ENCODE data around the gene DTWD2. TPM values are rescaled to one million over a fixed set of nuclear protein-coding genes. Genes with fewer than 3 reads are reported as not detected.
"Not testable (repeated sequence)": the region's sequence is repeated elsewhere in the genome, so short reads cannot be mapped to it uniquely, and the experiment has no call there.

Gene DTWD2
- polyA plus RNA-seq, 1 of the 3 experiments (the other 2 are of a cell fraction), result 2.5 TPM

GRCh38 chr5:118994595-118994994, 6.2 kb upstream of the DTWD2 start:
- no peaks in the 10 kb centered on the region for H3K36me3 ChIP-seq (replicated peaks in 1 of 2; ENCODE audit: control insufficient read depth in 1 of 2, insufficient read depth in 2 of 2, low read length in 1 of 2)
- H3K4me2 ChIP-seq, result no peak overlapping the region
- H3K27me3 ChIP-seq (ENCODE audit: insufficient read depth), result no peaks in the 10 kb centered on the region
- no peak for DNase-seq
- H2AFZ ChIP-seq (ENCODE audit: low read depth), result no peak overlapping the region
- no peaks in the 10 kb centered on the region for H3F3A ChIP-seq (replicated peaks; ENCODE audit: insufficient read depth)
- no peak overlapping the region for H3K4me3 ChIP-seq (ENCODE audit: low read depth in 2 of 2, low read length in 1 of 2)
- no peaks in the 10 kb centered on the region for H4K20me1 ChIP-seq (ENCODE audit: insufficient read depth)
- ChIA-PET POLR2A (no interaction called here), CTCF (interaction anchor here (0.7 to 1.4 kb wide), 2 partner anchors 417 kb away, joined by 3 to 4 read pairs; no protein-coding TSS in a partner anchor)
- H3K9me3 ChIP-seq, result no peaks in the 10 kb centered on the region
- 0% methylated on average over 2 of the region's 2 CpGs for WGBS (ENCODE audit: low lambda C conversion rate)
- no peaks in the 10 kb centered on the region for H3K4me1 ChIP-seq (ENCODE audit: control insufficient read depth in 1 of 2, insufficient read depth in 2 of 2, low read depth in 1 of 2, low read length in 1 of 2)
- TF ChIP-seq EP300 (IDR thresholded peaks at IDR 0.05; ENCODE audit: borderline replicate concordance in 1 of 2, low read depth in 1 of 2, low read length in 1 of 2) (no peak), SMC3 (IDR thresholded peaks at IDR 0.05; ENCODE audit: low read depth, low read length) (no peak)
- H3K9ac ChIP-seq, result no peak overlapping the region
- no peaks in the 10 kb centered on the region for H3K79me2 ChIP-seq (ENCODE audit: insufficient read depth)
- no peaks in the 10 kb centered on the region for H3K9me2 ChIP-seq
- H3K27ac ChIP-seq (ENCODE audit: low read depth in 2 of 2, low read length in 1 of 2), result no peak overlapping the region

GRCh38 chr5:118993118-118993517, 4.8 kb upstream of the DTWD2 start:
- H3K4me3 ChIP-seq (ENCODE audit: low read depth in 2 of 2, low read length in 1 of 2); H3K9ac ChIP-seq; CTCF ChIA-PET; DNase-seq; H3K4me2 ChIP-seq; H2AFZ ChIP-seq (ENCODE audit: low read depth); H3K36me3 ChIP-seq (replicated peaks in 1 of 2; ENCODE audit: control insufficient read depth in 1 of 2, insufficient read depth in 2 of 2, low read length in 1 of 2); POLR2A ChIA-PET; H3K79me2 ChIP-seq (ENCODE audit: insufficient read depth); H3K9me2 ChIP-seq; H3K27me3 ChIP-seq (ENCODE audit: insufficient read depth); H4K20me1 ChIP-seq (ENCODE audit: insufficient read depth); H3K9me3 ChIP-seq; H3K27ac ChIP-seq (ENCODE audit: low read depth in 2 of 2, low read length in 1 of 2); H3F3A ChIP-seq (replicated peaks; ENCODE audit: insufficient read depth); H3K4me1 ChIP-seq (ENCODE audit: control insufficient read depth in 1 of 2, insufficient read depth in 2 of 2, low read depth in 1 of 2, low read length in 1 of 2): not testable (repeated sequence)

- POLR2A ChIA-PET; H3K36me3 ChIP-seq (replicated peaks in 1 of 2; ENCODE audit: control insufficient read depth in 1 of 2, insufficient read depth in 2 of 2, low read length in 1 of 2); H3K79me2 ChIP-seq (ENCODE audit: insufficient read depth); H2AFZ ChIP-seq (ENCODE audit: low read depth); H3F3A ChIP-seq (replicated peaks; ENCODE audit: insufficient read depth); H4K20me1 ChIP-seq (ENCODE audit: insufficient read depth); H3K9ac ChIP-seq; H3K27ac ChIP-seq (ENCODE audit: low read depth in 2 of 2, low read length in 1 of 2); H3K9me3 ChIP-seq; H3K4me1 ChIP-seq (ENCODE audit: control insufficient read depth in 1 of 2, insufficient read depth in 2 of 2, low read depth in 1 of 2, low read length in 1 of 2); H3K9me2 ChIP-seq; H3K4me3 ChIP-seq (ENCODE audit: low read depth in 2 of 2, low read length in 1 of 2); H3K27me3 ChIP-seq (ENCODE audit: insufficient read depth); H3K4me2 ChIP-seq; DNase-seq; CTCF ChIA-PET: not testable (repeated sequence)
- WGBS (ENCODE audit: low lambda C conversion rate), result 80% methylated on average over 3 of the region's 3 CpGs
Measured at GRCh38 chr5:118992055-118992454, 3.7 kb upstream of the DTWD2 start.

GRCh38 chr5:118990582-118990981, 2.2 kb upstream of the DTWD2 start:
- no peak for DNase-seq
- Histone ChIP-seq H3K9me3 (no peaks in the 10 kb centered on the region), H3K36me3 (replicated peaks in 1 of 2; ENCODE audit: control insufficient read depth in 1 of 2, insufficient read depth in 2 of 2, low read length in 1 of 2) (no peaks in the 10 kb centered on the region), H4K20me1 (ENCODE audit: insufficient read depth) (no peaks in the 10 kb centered on the region), H3K4me1 (ENCODE audit: control insufficient read depth in 1 of 2, insufficient read depth in 2 of 2, low read depth in 1 of 2, low read length in 1 of 2) (peaks cover 3 to 13% of the 10 kb centered on the region in 2 experiments; a peak in 3 of 4 replicates), H3K79me2 (ENCODE audit: insufficient read depth) (peaks cover 5% of the 10 kb centered on the region; the same call in 1 of the 2 replicates), H3K27ac (ENCODE audit: low read depth in 2 of 2, low read length in 1 of 2) (no peak overlapping the region), H3K4me3 (ENCODE audit: low read depth in 2 of 2, low read length in 1 of 2) (no peak overlapping the region), H3K27me3 (ENCODE audit: insufficient read depth) (no peaks in the 10 kb centered on the region), H3K9ac (no peak overlapping the region), H2AFZ (ENCODE audit: low read depth) (no peak overlapping the region), H3K4me2 (no peak overlapping the region), H3F3A (replicated peaks; ENCODE audit: insufficient read depth) (no peaks in the 10 kb centered on the region), H3K9me2 (no peaks in the 10 kb centered on the region)
- TF ChIP-seq USF1 (IDR thresholded peaks at IDR 0.05; ENCODE audit: borderline replicate concordance, low read depth), result no peak
- no peak for TF ChIP-seq NFIC (IDR thresholded peaks at IDR 0.05; ENCODE audit: borderline replicate concordance)
- no peak for TF ChIP-seq POLR2AphosphoS5 (IDR thresholded peaks at IDR 0.05; ENCODE audit: low read depth, low read length)
- no peak for TF ChIP-seq JUND (IDR thresholded peaks at IDR 0.05)
- TF ChIP-seq RFX5 (IDR thresholded peaks at IDR 0.05; ENCODE audit: low read length), result no peak
- TF ChIP-seq CHD2 (IDR thresholded peaks at IDR 0.05; ENCODE audit: low read length, partially characterized antibody), result no peak
- no peak for TF ChIP-seq FOSL2 (IDR thresholded peaks at IDR 0.05; ENCODE audit: borderline replicate concordance, low read depth)
- no peak for TF ChIP-seq FOXM1 (IDR thresholded peaks at IDR 0.05; ENCODE audit: low read depth)
- TF ChIP-seq EP300 (IDR thresholded peaks at IDR 0.05; ENCODE audit: borderline replicate concordance in 1 of 2, low read depth in 1 of 2, low read length in 1 of 2), result no peak
- no peak for TF ChIP-seq GABPA (IDR thresholded peaks at IDR 0.05; ENCODE audit: low read depth)
- TF ChIP-seq TEAD4 (IDR thresholded peaks at IDR 0.05; ENCODE audit: borderline replicate concordance, insufficient read depth), result no peak
- ChIA-PET POLR2A (interaction anchor here (1.2 kb wide), 1 partner anchor 80 kb away, joined by 3 read pairs; the partner anchor contains the start of gene DMXL1), CTCF (interaction anchor here (10.5 kb wide), 1 partner anchor 420 kb away, joined by 175 read pairs; no protein-coding TSS in a partner anchor)
- WGBS (ENCODE audit: low lambda C conversion rate), result 91% methylated on average over 1 of the region's 1 CpG

All from SK-N-SH (cell line).